ENCODE results near the gene ZNF22. TPM values are rescaled to one million over a fixed set of nuclear protein-coding genes. Genes with fewer than 3 reads are reported as not detected.

Gene ZNF22
- total RNA-seq, 2 donors from 2014 or later, result 12.9 to 30.4 TPM

DNA sequence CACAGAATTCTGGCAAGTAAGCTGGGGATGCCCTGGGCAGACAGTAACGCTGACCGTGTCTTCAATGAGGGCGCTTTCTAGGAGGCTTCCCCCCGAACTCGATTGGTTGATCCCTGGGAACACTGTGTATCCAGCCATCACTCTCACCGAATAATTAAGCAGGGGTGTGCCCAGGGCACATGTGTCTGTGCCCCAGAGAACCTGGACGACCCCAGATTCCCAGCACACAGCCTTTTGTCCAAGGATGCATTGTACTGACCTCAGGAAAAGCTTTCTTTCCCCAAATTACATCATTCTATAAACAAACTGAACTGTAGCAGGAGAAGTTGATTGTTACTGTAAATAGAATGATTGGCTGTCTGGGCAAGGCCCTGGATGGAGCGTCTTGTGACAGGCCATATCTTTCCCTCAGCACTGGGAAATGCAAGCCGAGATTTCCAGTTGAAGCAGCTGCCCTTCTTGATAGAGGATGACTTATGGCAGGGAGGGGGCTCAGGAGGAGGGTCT, 15.5 kb upstream of the ZNF22 start:
- H3K27ac ChIP-seq, result peak overlapping the region; percentile 4 to 46 (median 36)
- H3K9me3 ChIP-seq, result no peaks in the 10 kb centered on the region
- H3K4me1 ChIP-seq, result peaks cover 77% of the 10 kb centered on the region
- DNase-seq (peak in 3 of 4 donors; percentile 22 to 59 (median 34)), ATAC-seq (peak; percentile 5)
- no peaks in the 10 kb centered on the region for H3K36me3 ChIP-seq (replicated peaks in 1 of 2; ENCODE audit: insufficient read depth in 1 of 2, low read depth in 2 of 2)
- TF ChIP-seq POLR2A (IDR thresholded peaks at IDR 0.05) (no peak), CTCF (IDR thresholded peaks at IDR 0.05) (no peak)
- H3K27me3 ChIP-seq, result no peaks in the 10 kb centered on the region
- no peak overlapping the region for H3K4me3 ChIP-seq
- intact Hi-C loops (cut with DNase I), result no loop called here
- 55 to 58% methylated on average over 8 to 9 of the region's 9 CpGs for WGBS, 2 donors

DNA sequence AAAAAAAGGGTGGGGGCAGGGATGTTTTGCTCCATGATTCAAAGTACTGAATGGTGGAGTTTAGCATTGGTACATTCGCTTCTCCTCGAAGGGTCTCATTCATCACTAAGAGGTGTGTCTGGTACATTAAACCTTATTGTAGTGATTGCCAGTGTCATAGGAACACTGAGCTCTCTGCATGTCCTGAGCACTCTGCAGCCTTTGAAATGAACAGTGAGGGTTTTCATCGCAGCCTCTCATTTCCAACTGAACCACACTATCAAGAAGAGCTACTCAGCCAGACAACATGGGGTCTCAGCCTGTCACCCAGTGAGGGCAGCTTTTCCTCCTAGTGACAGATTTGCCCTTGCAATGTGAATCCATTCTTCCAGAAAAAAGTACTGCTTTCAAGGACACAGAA, 14.5 kb upstream of the ZNF22 start:
- H3K4me3 ChIP-seq, result no peak overlapping the region
- DNase-seq (peak in 1 of 4 donors; percentile 3), ATAC-seq (no peak)
- H3K4me1 ChIP-seq, result peaks cover 77% of the 10 kb centered on the region
- WGBS, 2 donors, result 97 to 98% methylated on average over 2 to 3 of the region's 3 CpGs
- no peaks in the 10 kb centered on the region for H3K27me3 ChIP-seq
- no peak for TF ChIP-seq CTCF (IDR thresholded peaks at IDR 0.05)
- no peak for TF ChIP-seq POLR2A (IDR thresholded peaks at IDR 0.05)
- intact Hi-C loops (cut with DNase I), result no loop called here
- H3K27ac ChIP-seq, result no peak overlapping the region
- H3K9me3 ChIP-seq, result no peaks in the 10 kb centered on the region
- no peaks in the 10 kb centered on the region for H3K36me3 ChIP-seq (replicated peaks in 1 of 2; ENCODE audit: insufficient read depth in 1 of 2, low read depth in 2 of 2)

DNA sequence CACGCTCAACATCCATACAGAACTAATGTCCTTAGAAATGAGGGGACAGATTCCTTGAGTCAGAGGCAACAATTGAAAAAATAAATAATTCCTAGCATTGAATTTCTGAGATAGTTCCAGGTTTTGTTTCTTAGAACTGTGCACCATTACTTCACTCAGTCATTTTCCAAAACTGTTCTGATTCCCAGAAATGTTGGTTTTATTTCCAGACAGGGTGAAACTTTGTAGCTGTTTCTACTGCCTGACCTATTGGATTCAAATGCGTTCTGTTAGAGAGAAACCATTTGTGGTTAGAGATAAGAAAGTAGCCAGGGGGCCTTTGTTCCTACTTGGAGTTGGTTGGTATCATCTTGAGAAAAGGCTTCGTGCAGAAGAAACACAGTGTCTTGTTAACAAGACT, 14.1 kb upstream of the ZNF22 start:
- DNase-seq (no peak), ATAC-seq (no peak)
- intact Hi-C loops (cut with DNase I), result no loop called here
- no peaks in the 10 kb centered on the region for H3K9me3 ChIP-seq
- no peak overlapping the region for H3K4me3 ChIP-seq
- H3K27ac ChIP-seq, result no peak overlapping the region
- H3K4me1 ChIP-seq, result peaks cover 77% of the 10 kb centered on the region
- WGBS, 2 donors, result 71 to 89% methylated on average over 3 of the region's 3 CpGs
- no peaks in the 10 kb centered on the region for H3K27me3 ChIP-seq
- TF ChIP-seq POLR2A (IDR thresholded peaks at IDR 0.05), result no peak
- TF ChIP-seq CTCF (IDR thresholded peaks at IDR 0.05), result no peak
- no peaks in the 10 kb centered on the region for H3K36me3 ChIP-seq (replicated peaks in 1 of 2; ENCODE audit: insufficient read depth in 1 of 2, low read depth in 2 of 2)

DNA sequence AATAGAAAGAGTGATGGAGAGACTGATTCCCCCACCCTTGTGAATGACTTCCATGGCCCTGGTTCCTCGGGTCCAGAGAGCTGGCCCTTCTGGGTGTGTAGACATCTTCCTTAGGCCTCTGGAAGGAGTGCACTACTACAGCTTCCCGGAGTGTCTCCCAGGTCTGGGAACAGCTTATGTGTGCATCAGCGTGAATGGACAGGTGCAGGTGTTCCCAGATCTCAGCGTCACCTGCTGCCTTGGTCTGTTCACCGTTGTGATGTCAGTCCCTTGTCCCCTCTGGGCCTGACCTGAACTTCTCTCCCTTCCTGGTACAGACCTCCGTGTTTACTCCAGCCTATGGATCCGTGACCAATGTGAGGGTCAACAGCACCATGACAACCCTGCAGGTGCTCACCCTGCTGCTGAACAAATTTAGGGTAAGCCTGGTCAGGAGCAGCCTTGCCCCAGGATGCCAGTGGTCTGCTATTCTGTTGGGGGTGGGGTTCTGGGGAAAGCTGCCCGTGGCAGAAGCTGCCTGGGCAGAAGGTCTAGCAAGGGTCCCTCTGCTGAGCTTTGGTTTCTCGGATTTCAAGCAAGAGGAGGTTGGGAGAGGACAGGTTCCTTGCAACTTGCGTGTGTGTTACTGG, 11.7 kb upstream of the ZNF22 start:
- no peaks in the 10 kb centered on the region for H3K27me3 ChIP-seq
- 42 to 62% methylated on average over 10 of the region's 10 CpGs for WGBS, 2 donors
- peak; percentile 63 for ATAC-seq
- H3K36me3 ChIP-seq (replicated peaks in 1 of 2; ENCODE audit: insufficient read depth in 1 of 2, low read depth in 2 of 2), result no peaks in the 10 kb centered on the region
- H3K4me3 ChIP-seq, result no peak overlapping the region
- DNase-seq, result peak; percentile 75 to 92 (median 86)
- no peaks in the 10 kb centered on the region for H3K9me3 ChIP-seq
- TF ChIP-seq CTCF (IDR thresholded peaks at IDR 0.05) (no peak), POLR2A (IDR thresholded peaks at IDR 0.05) (peak in 2 of 3 donors; percentile 50 to 65)
- peaks cover 81% of the 10 kb centered on the region for H3K4me1 ChIP-seq
- H3K27ac ChIP-seq, result peak overlapping the region; percentile 79 to 92 (median 86)
- intact Hi-C loops (cut with DNase I), result no loop called here

All from body of pancreas (tissue), 4 donors.